AG09319 (cell line): Measurements from ENCODE around the gene KCNRG.
"Not testable (repeated sequence)": the region's sequence is repeated elsewhere in the genome, so short reads cannot be mapped to it uniquely, and the experiment has no call there.

ENCODE experiments used
- DNase-seq: peaks from one replicate; pipeline ENCODE4 v3.0.0-alpha.2; 2010; ENCODE audit warnings: low read depth; ENCODE audit errors: extremely low read depth
- CTCF ChIP-seq: IDR thresholded peaks from 2 replicates; pipeline ENCODE4 v1.5.1; 2011; ENCODE audit warnings: low read depth, mild to moderate bottlenecking, inconsistent platforms, low read length, moderate library complexity

The KCNRG gene

GRCh38 chr13:49985129-49985528, 30.1 kb upstream of the KCNRG start:
- no peak for TF ChIP-seq CTCF
- no peak for DNase-seq

GRCh38 chr13:49986471-49986870, 28.8 kb upstream of the KCNRG start:
- TF ChIP-seq CTCF, result no peak
- DNase-seq, result no peak

DNA sequence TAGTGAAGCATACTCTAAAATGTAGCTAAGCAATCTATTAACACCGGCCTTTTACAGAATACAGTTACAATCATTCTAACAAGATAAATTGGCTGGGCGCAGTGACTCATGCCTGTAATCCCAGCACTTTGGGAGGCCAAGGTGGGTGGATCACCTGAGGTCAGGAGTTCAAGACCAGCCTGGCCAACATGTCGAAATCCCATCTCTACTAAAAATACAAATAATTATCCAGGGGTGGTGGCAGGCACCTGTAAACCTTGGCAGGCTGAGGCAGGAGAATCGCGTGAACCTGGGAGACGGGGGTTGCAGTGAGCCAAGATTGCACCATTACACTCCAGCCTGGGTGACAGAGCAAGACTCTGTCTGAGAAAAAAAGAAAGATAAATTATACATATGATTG, 24.6 kb upstream of the KCNRG start:
- not testable (repeated sequence) for DNase-seq

DNA sequence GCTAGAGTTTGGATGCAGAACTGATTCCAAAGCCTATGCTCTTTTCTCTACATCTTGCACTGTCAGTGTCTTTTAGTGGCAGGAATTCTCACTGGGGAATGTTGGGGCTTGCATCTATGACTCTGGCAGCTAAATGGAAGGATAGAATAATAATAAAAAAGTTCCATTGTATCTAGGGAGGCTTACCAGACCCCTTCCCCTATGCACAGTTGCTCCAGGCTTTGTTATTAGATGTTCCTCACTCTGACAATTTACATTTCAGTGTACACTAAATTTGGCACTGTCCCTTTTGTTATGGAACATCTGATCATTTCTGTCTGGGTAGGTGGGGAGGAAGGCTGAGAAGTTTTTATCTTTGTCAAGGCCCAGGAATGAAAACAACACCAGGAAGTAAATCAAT, 22.1 kb upstream of the KCNRG start:
- TF ChIP-seq CTCF, result no peak
- DNase-seq, result no peak

- no peak for DNase-seq
- no peak for TF ChIP-seq CTCF
Observed at GRCh38 chr13:49993666-49994065, 21.6 kb upstream of the KCNRG start.

DNA sequence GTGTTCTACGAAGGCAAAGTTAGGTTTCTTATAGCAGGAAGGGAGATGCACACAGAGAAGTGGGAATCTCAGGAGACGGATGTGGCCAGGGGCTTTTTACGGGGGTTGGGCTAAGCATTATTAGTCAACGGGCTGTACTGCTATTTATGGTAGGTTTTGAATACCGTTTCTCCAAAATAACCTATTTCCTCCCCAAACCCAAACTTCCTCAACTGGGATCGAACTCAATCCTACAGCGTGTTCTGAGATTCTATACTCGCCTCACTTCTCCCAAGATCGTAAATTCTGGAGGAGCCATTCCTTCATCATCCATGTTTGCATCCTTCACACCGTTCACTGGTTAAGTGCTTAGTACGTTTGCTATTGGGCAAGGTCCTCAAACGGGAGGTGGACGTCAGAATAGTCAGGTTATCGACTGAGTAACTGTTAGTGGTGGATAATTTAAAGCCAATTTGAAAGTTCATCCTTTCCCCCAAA, 19.6 kb upstream of the KCNRG start:
- no peak for DNase-seq
- TF ChIP-seq CTCF, result no peak

DNA sequence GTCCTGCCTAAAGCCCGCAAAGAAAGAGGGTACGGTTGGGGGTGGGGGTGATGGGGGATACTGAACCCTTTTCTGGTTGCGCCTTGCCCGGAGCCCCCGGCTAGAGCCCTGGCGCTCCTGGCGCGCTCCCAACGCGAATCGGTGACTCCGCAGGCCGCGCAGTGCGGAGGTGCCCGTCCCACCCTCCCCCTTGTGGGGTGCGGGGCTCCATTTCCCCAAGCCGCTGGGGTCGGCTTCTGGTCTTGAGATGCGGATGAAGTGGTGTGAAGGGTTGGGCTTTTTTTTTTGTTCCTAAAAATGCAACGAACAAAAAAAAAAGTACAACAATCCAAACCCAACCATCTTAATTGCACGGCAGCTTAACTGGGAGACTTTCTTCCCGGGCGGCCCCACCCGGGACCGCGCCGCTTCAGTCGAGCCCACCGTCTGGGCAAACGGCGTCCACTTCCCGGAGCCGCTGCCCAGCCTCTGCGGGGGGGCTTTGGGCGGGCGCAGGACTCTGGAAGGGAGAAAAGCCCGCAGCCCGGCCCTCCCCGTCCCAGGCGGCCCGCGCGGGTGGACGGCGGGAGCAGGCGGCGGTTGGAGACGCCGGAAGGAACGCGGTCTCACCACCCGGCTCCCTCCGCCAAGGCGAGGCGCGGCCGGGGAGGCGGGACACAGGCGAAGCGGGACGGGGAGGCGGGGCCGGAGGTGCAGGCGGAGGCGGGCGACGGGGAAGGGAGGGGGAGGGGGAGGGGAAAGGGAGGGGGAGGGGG, 18.9 kb upstream of the KCNRG start:
- DNase-seq, result peak; percentile 91

More for the DNA sequence above, 18.9 kb upstream of the KCNRG start:
- no peak for TF ChIP-seq CTCF
